Kidney (tissue), 14 donors: ENCODE results near the gene CIRBP. TPM values are rescaled to one million over a fixed set of nuclear protein-coding genes. Genes with fewer than 3 reads are reported as not detected.

ENCODE experiments used
- DNase-seq, 5 donors: peaks; one replicate each; pipeline ENCODE4 v3.0.0-alpha.2; 2013 to 2020
- FAIRE-seq: peaks from 2 replicates; lab custom pipeline; 2012; peaks lifted over from hg19 to GRCh38; lab: Jason Lieb, UNC
- H3K27ac ChIP-seq, 2 donors: one replicate each; pipeline ENCODE4 v1.7.0; 2013; ENCODE audit warnings: low read depth in 2 of 2, low read length in 2 of 2, inconsistent platforms in 1 of 2
- H3K27me3 ChIP-seq: one replicate; pipeline ENCODE4 v1.7.1; 2013; ENCODE audit warnings: low read length, inconsistent platforms; ENCODE audit not compliant: control insufficient read depth, insufficient read depth
- H3K36me3 ChIP-seq, 3 donors: one replicate each; pipeline versions ENCODE4 v1.7.0 to v1.7.1; 2013; ENCODE audit warnings: low read length in 3 of 3, control low read depth in 1 of 3, inconsistent platforms in 1 of 3; ENCODE audit not compliant: insufficient read depth in 3 of 3, control insufficient read depth in 2 of 3
- H3K4me1 ChIP-seq, 3 donors: one replicate each; pipeline versions ENCODE4 v1.7.0 to v1.7.1; 2013; ENCODE audit warnings: low read length in 3 of 3, inconsistent platforms in 1 of 3, low read depth in 1 of 3; ENCODE audit not compliant: control insufficient read depth in 2 of 3, insufficient read depth in 2 of 3
- H3K4me3 ChIP-seq, 3 donors: one replicate each; pipeline versions ENCODE4 v1.7.0 to v1.8.1; 2013; ENCODE audit warnings: low read length in 3 of 3, control low read depth in 1 of 3, inconsistent platforms in 1 of 3
- H3K9ac ChIP-seq, 3 donors: one replicate each; pipeline versions ENCODE4 v1.7.0 to v1.7.1; 2013; ENCODE audit warnings: low read length in 3 of 3, control low read depth in 1 of 3, inconsistent platforms in 1 of 3
- H3K9me3 ChIP-seq, 3 donors: one replicate each; pipeline versions ENCODE4 v1.7.0 to v1.7.1; 2013; ENCODE audit warnings: low read length in 3 of 3, control low read depth in 1 of 3, inconsistent platforms in 1 of 3; ENCODE audit not compliant: control insufficient read depth in 2 of 3, insufficient read depth in 1 of 3
- CTCF ChIP-seq: IDR thresholded peaks from 3 replicates; pipeline ENCODE4 v1.5.1; 2012; ENCODE audit warnings: mild to moderate bottlenecking, moderate library complexity, borderline replicate concordance; ENCODE audit not compliant: insufficient read depth; ENCODE audit errors: extremely low read depth
- intact Hi-C: fragments of 100-400 bp; cut with DNase I; formaldehyde crosslinking; loops from one replicate; pipeline ENCODE4 v1.11.1; 2022
- polyA plus RNA-seq: library from polyadenylated mRNA; stranded (reverse); fragments of 350-450 nt; fragmentation: Illumina TruSeq; extraction: RNeasy Lipid Tissue Mini Kit (QIAGEN cat#74804); gene quantifications from one replicate; pipeline ENCODE4 v1.2.3, GENCODE V29; 2014; ENCODE audit warnings: low read depth, low replicate concordance; ENCODE audit not compliant: insufficient read depth
- total RNA-seq: library from RNA; stranded (reverse); fragmentation: NEBNext Ultra II Directional; extraction: Animal tissue kit (Norgen Biotek cat#: 25700); gene quantifications from one replicate; pipeline ENCODE4 v1.2.1, GENCODE V29; 2021
- donor health status: control.
- donor health status: control.
- donor health status: control.
- donor health status: control.
- donor health status: control.
- donor health status: DM: yes; HTN: yes; CAD: no.
- donor health status: Normal renal cell carcinoma (clear cell type).

The CIRBP gene
- total and polyA plus RNA-seq, 2 donors from 2014 or later, result 408 to 533 TPM

GRCh38 chr19:1247748-1248138 lies 21.4 kb upstream of the CIRBP start:
- H3K27ac ChIP-seq, result peak overlapping the region; percentile 99
- no peaks in the 10 kb centered on the region for H3K27me3 ChIP-seq
- peaks cover 0 to 30% (median 22%) of the 10 kb centered on the region in 3 donors for H3K4me1 ChIP-seq
- intact Hi-C loops, result no loop called here
- TF ChIP-seq CTCF, result no peak
- no peaks in the 10 kb centered on the region for H3K9me3 ChIP-seq
- H3K36me3 ChIP-seq, result peaks cover 0 to 5% (median 0%) of the 10 kb centered on the region in 3 donors
- H3K4me3 ChIP-seq, result peak overlapping the region in 2 of 3 donors; percentile 41 to 70
- peak overlapping the region in 2 of 3 donors; percentile 59 to 67 for H3K9ac ChIP-seq
- no peak for DNase-seq
- FAIRE-seq, result no peak

- DNase-seq (peak; percentile 80 to 97 (median 90)), FAIRE-seq (no peak)
- TF ChIP-seq CTCF, result peak; percentile 4
- Histone ChIP-seq H3K9me3 (no peaks in the 10 kb centered on the region), H3K9ac (peak within 1 kb of the TSS in 2 of 3 donors; percentile 59 to 81), H3K27ac (peak within 1 kb of the TSS; percentile 99), H3K27me3 (no peaks in the 10 kb centered on the region), H3K36me3 (peaks cover 0 to 5% (median 0%) of the 10 kb centered on the region in 3 donors), H3K4me1 (peaks cover 0 to 30% (median 22%) of the 10 kb centered on the region in 3 donors), H3K4me3 (peak within 1 kb of the TSS; percentile 51 to 70 (median 56))
- intact Hi-C loops, result no loop called here
These were observed 20.9 kb upstream of the CIRBP start, which contains the start of gene MIDN for GRCh38 chr19:1248139-1248785. Gene MIDN (plus strand): TSS chr19:1248583. CDS start chr19:1250297, 1,714 bp downstream.

- intact Hi-C loops, result no loop called here
- peak in 4 of 5 donors; percentile 88 to 95 (median 94) for DNase-seq
These were observed 20.3 kb upstream of the CIRBP start for GRCh38 chr19:1248786-1249297.

More at GRCh38 chr19:1248786-1249297, 20.3 kb upstream of the CIRBP start:
- Histone ChIP-seq H3K4me1 (peaks cover 0 to 30% (median 22%) of the 10 kb centered on the region in 3 donors), H3K9me3 (no peaks in the 10 kb centered on the region), H3K9ac (peak overlapping the region in 2 of 3 donors; percentile 58 to 81), H3K4me3 (peak overlapping the region; percentile 51 to 70 (median 56)), H3K27ac (peak overlapping the region; percentile 99), H3K27me3 (no peaks in the 10 kb centered on the region), H3K36me3 (peaks cover 0 to 5% (median 0%) of the 10 kb centered on the region in 3 donors)
- TF ChIP-seq CTCF, result peak; percentile 73
- no peak for FAIRE-seq
